GM18517 (cell line): ENCODE results near the gene KRT14.

Experiments used
- ATAC-seq: cut with Tn5 transposase; IDR thresholded peaks from one replicate; pipeline ENCODE4 v1.9.1; 2021; ENCODE audit warnings: mild to moderate bottlenecking, moderate library complexity; ENCODE audit not compliant: unreplicated experiment

Gene KRT14

GRCh38 chr17:41533613-41534012 is 53.1 kb downstream of the KRT14 start:
- ATAC-seq = no peak

DNA sequence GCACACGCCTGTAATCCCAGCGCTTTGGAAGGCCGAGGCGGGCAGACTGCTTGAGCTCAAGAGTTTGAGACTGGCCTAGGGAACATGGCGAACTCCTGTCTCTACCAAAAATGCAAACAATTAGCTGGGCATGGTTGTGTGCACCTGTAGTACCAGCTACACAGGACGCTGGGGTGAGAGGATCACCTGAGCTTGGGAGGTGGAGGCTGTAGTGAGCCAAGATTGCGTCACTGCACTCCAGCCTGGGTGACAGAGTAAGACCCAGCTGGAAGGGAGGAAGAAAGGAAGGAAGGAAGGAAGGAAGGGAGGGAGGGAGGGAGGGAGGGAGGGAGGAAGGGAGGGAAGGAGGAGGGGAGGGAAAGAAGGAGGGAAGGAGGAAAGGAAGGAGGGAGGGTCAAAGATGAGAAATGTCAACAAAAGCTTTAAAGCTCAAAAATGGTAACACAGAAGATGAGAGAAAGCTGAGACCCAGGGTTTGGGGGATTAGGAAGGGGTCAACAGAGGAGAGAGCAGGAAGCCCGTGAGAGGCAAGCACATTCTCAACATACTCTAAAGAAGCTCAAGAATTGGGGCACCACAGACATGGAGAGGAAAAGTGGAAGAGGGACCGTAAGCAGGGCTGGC is 53.6 kb downstream of the KRT14 start:
- no peak for ATAC-seq
